Esophagus muscularis mucosa (tissue), 4 donors: Measurements from ENCODE around the gene CCDC85C. TPM values are rescaled to one million over a fixed set of nuclear protein-coding genes. Genes with fewer than 3 reads are reported as not detected.
A peak's percentile ranks its signal among the peaks of the same experiment; 100 is the strongest.

ENCODE experiments used
- DNase-seq: peaks from one replicate; pipeline ENCODE4 v3.0.0-alpha.2; 2017; ENCODE audit errors: extremely low spot score
- H3K27ac ChIP-seq, 4 donors: fragments of 200-600 bp; sonication (generic); replicated peaks in 1 of 4; 1 replicate in 3 of 4; 2 replicates in 1 of 4; pipeline ENCODE4 v1.5.1; 2016 to 2019; ENCODE audit warnings: mild to moderate bottlenecking in 1 of 4
- H3K27me3 ChIP-seq, 4 donors: fragments of 200-600 bp; sonication (generic); one replicate each; pipeline versions ENCODE4 v1.5.1 to v1.6.0; 2016 to 2019
- H3K36me3 ChIP-seq, 4 donors: fragments of 200-600 bp; sonication (generic); one replicate each; pipeline ENCODE4 v1.5.1; 2016 to 2019
- H3K4me1 ChIP-seq, 4 donors: fragments of 200-600 bp; sonication (generic); one replicate each; pipeline ENCODE4 v1.5.1; 2016 to 2019
- H3K4me3 ChIP-seq, 4 donors: fragments of 200-600 bp; sonication (generic); 1 replicate in 2 of 4; 2 replicates in 2 of 4; pipeline ENCODE4 v1.5.1; 2016 to 2019; ENCODE audit warnings: mild to moderate bottlenecking in 4 of 4, moderate library complexity in 1 of 4
- H3K9me3 ChIP-seq, 4 donors: fragments of 200-600 bp; sonication (generic); 1 replicate in 3 of 4; 2 replicates in 1 of 4; pipeline ENCODE4 v1.5.1; 2016 to 2019
- CTCF ChIP-seq, 3 experiments: fragments of 200-600 bp in 2 of 3; fragments of 450-650 bp in 1 of 3; sonication (generic) in 2 of 3; IDR thresholded peaks; one replicate each; pipeline ENCODE4 v1.5.1; 2017 to 2019; ENCODE audit warnings: antibody characterized with exemption in 3 of 3, mild to moderate bottlenecking in 2 of 3, moderate library complexity in 1 of 3
- EP300 ChIP-seq: sonication (generic); formaldehyde crosslinking; IDR thresholded peaks from one replicate; pipeline ENCODE4 v1.6.1; 2017; ENCODE audit warnings: antibody characterized with exemption
- POLR2A ChIP-seq: fragments of 450-650 bp; IDR thresholded peaks from one replicate; pipeline ENCODE4 v1.6.1; 2017; ENCODE audit warnings: antibody characterized with exemption, moderate library complexity, mild to moderate bottlenecking, low read depth
- POLR2AphosphoS5 ChIP-seq, 2 donors: sonication (generic); formaldehyde crosslinking; IDR thresholded peaks; one replicate each; pipeline ENCODE4 v1.6.1; 2017; ENCODE audit warnings: antibody characterized with exemption in 2 of 2
- WGBS: methylation state at CpG from one replicate; pipeline ENCODE4 v1.1.5; 2018; 5-methylcytosine and 5-hydroxymethylcytosine counted together
- intact Hi-C: fragments of 100-400 bp; cut with DNase I; formaldehyde crosslinking; loops from one replicate; pipeline ENCODE4 v1.15.1; 2023
- total RNA-seq, 4 donors: library from RNA; depleted of rRNA; stranded (reverse); fragments of >200 nt; gene quantifications; one replicate each; pipeline versions ENCODE4 v1.1.0 to v1.2.1, GENCODE V29; 2016

Gene CCDC85C
- total RNA-seq, 4 donors from 2014 or later, result 17.9 to 48.7 (median 30.8) TPM

- Histone ChIP-seq H3K4me3 (no peak overlapping the region), H3K9me3 (no peaks in the 10 kb centered on the region), H3K27ac (peak overlapping the region in 3 of 4 donors; percentile 36 to 62 (median 57)), H3K4me1 (peaks cover 26 to 75% (median 59%) of the 10 kb centered on the region in 4 donors), H3K36me3 (no peaks in the 10 kb centered on the region), H3K27me3 (no peaks in the 10 kb centered on the region)
- no peak for DNase-seq
- intact Hi-C loops, result no loop called here
- WGBS, result 92% methylated on average over 5 of the region's 5 CpGs
- no peak for TF ChIP-seq POLR2A
- no peak for TF ChIP-seq CTCF (IDR thresholded peaks at IDR 0.05)
- TF ChIP-seq POLR2AphosphoS5 (IDR thresholded peaks at IDR 0.05), result no peak
- no peak for TF ChIP-seq EP300
These were observed 71.7 kb downstream of the CCDC85C start for GRCh38 chr14:99532310-99532709.

- no peak for DNase-seq
- peak overlapping the region; percentile 35 to 62 (median 46) for H3K27ac ChIP-seq
- 41% methylated on average over 14 of the region's 14 CpGs for WGBS
- no peaks in the 10 kb centered on the region for H3K36me3 ChIP-seq
- no peaks in the 10 kb centered on the region for H3K9me3 ChIP-seq
- intact Hi-C loops, result no loop called here
- peaks cover 18 to 75% (median 51%) of the 10 kb centered on the region in 4 donors for H3K4me1 ChIP-seq
- H3K4me3 ChIP-seq, result no peak overlapping the region
- no peaks in the 10 kb centered on the region for H3K27me3 ChIP-seq
- no peak for TF ChIP-seq POLR2AphosphoS5 (IDR thresholded peaks at IDR 0.05)
- no peak for TF ChIP-seq CTCF (IDR thresholded peaks at IDR 0.05)
- no peak for TF ChIP-seq EP300
- TF ChIP-seq POLR2A, result no peak
These were observed 72.5 kb downstream of the CCDC85C start for GRCh38 chr14:99531251-99532096.

GRCh38 chr14:99530407-99531155 lies 73.4 kb downstream of the CCDC85C start:
- intact Hi-C loops, result no loop called here
- no peaks in the 10 kb centered on the region for H3K9me3 ChIP-seq
- no peak for TF ChIP-seq CTCF (IDR thresholded peaks at IDR 0.05)
- no peak for TF ChIP-seq POLR2AphosphoS5 (IDR thresholded peaks at IDR 0.05)
- no peak for TF ChIP-seq EP300
- TF ChIP-seq POLR2A, result no peak
- peak overlapping the region; percentile 35 to 62 (median 46) for H3K27ac ChIP-seq
- DNase-seq, result no peak
- H3K36me3 ChIP-seq, result no peaks in the 10 kb centered on the region
- H3K4me1 ChIP-seq, result peaks cover 24 to 75% (median 51%) of the 10 kb centered on the region in 4 donors
- WGBS, result 81% methylated on average over 5 of the region's 19 CpGs
- no peaks in the 10 kb centered on the region for H3K27me3 ChIP-seq
- H3K4me3 ChIP-seq, result no peak overlapping the region

GRCh38 chr14:99529899-99530298 lies 74.1 kb downstream of the CCDC85C start:
- Histone ChIP-seq H3K4me1 (peaks cover 25 to 75% (median 51%) of the 10 kb centered on the region in 4 donors), H3K36me3 (no peaks in the 10 kb centered on the region), H3K4me3 (no peak overlapping the region), H3K27ac (no peak overlapping the region), H3K27me3 (no peaks in the 10 kb centered on the region), H3K9me3 (no peaks in the 10 kb centered on the region)
- no peak for DNase-seq
- no peak for TF ChIP-seq CTCF (IDR thresholded peaks at IDR 0.05)
- TF ChIP-seq EP300, result no peak
- TF ChIP-seq POLR2A, result no peak
- no peak for TF ChIP-seq POLR2AphosphoS5 (IDR thresholded peaks at IDR 0.05)
- 75% methylated on average over 3 of the region's 4 CpGs for WGBS
- intact Hi-C loops, result loop anchor here (5.0 kb wide), 1 partner anchor 32 kb away; no protein-coding TSS in a partner anchor
